NK-92 treated with Interleukin-12 subunit alpha and Interleukin-12 subunit beta, amount 100 ng/mL, for 24 hours (cell line): ENCODE results near the gene BID.
A peak's percentile ranks its signal among the peaks of the same experiment; 100 is the strongest.

Experiments
- DNase-seq: peaks from one replicate; lab custom pipeline; 2025; lab: John Stamatoyannopoulos, UW

The BID gene

DNA sequence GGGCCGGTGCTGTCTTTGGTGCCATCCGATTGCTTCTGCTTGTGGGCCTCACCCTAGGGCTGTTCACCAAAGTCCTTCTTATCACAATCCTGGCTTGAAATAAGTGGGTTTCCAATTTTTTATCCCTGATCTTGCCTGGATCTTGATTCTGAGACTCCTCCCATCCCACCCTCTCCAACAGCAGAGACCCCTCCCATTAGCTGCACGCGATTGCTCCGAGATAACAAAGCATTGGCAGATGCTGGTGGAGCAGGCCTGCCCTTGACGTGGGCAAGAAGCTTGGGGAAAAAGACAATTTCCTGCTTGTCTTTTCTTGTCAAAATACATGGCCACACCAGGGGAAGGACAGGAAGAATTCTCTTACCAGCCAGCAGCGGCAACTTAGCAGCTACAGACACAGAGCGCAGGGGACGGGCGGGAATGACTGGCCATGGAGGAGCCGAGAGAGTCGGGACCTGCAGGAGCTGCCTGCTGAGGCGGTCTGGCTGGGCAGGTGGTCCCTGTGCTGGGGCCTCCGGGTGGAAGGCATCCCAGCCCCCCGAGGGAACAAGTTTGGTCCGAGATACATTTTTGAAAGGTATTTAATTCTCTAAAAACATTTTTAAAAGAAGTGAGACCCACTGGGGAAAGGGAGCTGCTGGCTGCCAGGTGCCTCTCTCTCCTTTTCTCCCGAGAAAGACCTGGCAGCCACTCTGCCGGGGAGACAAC, 9.7 kb upstream of the BID start:
- DNase-seq, result no peak

DNA sequence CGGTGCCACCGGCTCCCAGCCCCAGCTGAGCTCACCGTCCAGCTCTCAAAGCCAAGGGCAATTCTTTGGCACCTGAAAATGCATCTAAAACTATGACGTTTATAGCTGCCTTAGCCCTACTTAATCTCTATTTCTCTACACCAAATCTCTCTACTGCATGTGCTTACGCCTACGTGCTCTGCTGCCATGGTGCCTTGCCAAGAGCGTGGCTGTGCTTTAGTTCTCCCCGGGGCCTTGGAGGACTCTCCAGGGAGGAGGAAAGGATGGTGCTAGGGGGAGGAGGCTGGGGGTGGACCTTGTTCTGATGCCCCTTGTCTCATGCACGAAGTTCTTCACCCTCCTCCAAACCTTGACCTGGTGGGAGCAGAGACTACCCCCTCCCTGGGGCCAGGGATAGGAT, 9.0 kb upstream of the BID start:
- DNase-seq, result no peak

DNA sequence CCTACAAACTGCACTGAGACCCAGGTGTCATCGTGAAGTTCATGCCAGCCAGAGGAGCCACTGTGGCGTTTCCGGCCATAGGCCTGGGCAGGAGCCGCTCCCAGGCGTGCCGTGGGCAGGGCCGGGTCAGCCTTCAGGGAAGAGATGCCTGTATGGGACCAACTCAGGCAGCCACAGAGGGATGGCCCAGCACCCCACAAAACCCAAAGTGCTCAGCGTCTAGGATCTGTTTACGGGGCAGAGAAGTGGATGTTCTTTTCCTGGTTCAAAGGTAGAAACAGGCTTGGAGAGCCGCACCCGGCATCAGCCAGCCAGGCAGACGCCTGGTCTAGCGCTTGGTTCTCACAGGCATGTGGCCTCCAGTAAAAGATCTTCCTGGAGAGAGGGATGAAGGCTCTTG, 8.4 kb upstream of the BID start:
- DNase-seq, result no peak

DNA sequence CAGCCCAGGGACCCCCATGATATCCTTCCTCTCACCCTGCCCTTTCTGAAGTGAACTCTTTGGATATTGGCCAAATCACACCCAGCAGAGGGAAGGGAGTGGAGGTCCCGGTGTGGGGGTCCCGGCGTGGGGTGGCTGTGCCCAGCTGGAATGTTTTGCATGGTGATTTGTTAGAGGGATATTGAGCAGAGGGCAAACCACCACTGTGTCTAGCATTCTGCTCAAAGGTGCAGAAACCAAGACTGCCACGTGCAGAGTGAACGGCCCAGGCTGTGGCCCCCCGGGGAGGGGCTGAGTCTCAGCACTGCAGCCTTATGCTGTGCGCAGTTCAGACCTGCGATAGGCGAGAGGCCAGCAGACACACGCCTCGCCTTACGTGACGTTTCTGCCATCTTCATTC, 7.9 kb upstream of the BID start:
- DNase-seq, result no peak

DNA sequence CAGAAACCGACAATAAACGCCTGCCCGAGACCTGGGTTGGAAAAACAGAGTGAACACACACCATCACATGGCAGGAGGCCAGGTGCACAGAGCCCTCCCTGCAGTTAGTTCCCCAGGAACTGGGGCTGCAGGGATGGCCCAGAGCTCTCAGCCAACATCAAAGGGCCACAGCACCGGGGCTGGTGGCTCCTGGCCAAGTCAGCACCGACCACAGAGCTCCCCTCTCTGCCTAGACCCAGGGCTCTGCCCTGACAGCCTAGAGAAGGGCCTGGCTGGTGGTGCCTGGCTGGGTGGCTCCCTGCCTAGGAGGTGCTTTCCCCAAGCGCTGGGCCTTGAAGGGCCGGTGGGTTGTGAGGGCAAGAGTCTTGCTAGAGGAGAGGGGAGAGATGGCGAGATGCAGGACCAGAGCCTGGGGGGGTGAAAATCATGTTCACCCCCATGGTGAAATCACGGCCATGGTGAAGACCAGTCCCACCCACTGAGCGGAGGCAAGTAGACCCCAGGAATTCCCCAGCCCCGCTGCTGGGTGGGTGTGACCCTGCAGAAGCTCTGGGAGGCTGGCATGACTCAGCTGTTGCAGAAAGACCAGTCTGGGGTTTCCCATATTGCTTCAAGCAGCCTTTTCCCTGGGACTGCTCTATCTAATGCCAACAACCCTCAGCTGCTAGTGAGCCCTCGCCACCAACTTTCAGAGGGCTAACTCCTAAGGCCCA, 7.2 kb upstream of the BID start:
- peak; percentile 77 for DNase-seq

DNA sequence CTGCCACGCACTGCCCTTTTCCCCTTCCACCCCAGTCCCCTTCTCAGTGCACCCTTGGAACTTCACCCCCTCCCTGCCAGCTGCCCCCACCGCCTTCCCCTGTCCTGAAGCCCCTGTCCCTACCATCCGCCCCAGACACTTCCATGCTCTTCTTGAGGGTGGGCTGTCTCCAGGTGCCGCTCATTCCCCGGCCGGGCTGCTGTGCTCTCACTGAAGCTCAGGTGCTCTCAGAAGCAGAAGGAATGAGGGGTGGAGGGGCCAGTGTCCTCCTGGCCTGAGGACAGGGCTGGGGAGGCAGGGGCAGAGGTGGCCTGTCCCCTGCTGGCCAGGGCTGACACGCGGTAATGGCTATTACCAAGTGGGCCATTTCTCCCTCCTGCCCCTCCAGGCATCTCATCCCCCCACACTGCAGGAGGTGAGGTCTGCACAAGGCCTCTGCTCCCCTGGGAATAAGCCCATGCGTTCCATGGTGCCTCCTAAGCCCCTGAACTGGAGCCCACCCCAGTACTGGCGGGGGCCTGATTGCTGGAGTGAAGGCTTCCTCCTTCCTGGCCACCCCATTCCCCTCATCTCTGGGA, 6.6 kb upstream of the BID start:
- no peak for DNase-seq

DNA sequence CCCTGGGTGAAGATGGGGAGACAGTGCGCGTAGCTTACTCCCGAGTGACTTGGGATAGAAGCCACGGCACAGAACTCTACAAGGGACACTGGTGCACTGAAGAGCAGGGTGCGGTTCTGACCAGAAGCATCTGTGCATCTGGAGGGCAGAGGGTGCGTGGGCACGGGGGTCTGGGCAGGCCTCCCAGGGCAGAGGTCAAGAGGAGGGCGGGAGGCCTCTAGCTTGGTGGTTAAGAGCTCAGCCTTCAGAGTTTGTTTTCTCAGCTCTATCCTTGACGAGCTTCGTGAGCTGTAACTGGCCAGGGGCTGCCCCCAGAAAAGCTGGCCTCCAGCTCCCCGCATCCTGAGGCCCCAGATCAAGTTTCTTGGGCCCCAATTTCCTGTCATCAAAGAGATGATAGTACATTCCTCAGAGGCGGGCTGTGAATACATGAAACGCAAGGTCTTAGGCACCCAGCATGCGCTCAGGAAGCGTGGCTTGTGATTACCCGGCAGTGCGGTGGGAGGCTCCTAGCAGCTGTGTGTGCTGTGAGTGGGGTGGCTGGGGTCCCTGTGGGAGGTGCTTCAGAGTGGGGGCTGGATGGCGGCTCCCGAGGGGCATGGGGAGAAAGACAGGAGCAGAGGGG, 6.0 kb upstream of the BID start:
- no peak for DNase-seq

DNA sequence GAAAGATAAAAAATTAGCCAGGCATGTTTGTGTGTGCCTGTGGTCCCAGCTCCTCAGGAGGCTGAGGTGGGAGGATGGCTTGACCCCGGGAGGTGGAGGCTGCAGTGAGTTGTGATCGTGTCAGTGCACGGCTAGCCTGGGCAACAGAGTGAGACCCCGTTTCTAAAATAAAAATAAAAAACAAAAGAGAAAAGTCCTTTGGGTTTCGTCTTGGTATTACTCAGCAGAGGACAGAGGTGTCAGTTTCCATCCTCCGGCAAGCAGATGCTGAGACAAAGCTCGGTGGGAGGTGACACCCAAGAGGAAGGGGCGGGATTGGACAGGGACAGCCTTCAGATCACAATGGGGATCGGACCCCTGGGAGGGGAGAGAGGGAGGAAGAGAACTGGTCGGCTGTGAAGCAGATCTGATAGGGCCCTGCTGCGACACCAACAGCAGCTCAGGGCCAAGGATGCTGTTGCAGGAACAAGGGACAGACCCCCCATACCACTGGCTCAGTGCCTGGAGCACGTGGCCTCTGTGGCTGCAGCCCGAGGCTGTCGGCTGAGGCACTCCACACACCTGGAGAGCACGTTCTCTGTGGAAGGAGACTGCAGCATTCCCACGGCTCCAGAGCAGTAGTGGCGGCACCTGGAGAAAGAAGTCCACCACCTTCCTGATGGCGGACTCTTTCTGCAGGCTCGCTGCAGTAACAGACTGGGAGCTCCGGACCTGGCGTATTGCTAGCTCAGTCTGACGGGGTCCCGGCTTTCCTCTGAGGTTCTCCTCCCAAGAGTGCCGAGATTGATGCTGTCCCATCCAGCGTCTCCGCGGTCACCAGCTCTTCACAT, 5.2 kb upstream of the BID start:
- DNase-seq, result no peak

DNA sequence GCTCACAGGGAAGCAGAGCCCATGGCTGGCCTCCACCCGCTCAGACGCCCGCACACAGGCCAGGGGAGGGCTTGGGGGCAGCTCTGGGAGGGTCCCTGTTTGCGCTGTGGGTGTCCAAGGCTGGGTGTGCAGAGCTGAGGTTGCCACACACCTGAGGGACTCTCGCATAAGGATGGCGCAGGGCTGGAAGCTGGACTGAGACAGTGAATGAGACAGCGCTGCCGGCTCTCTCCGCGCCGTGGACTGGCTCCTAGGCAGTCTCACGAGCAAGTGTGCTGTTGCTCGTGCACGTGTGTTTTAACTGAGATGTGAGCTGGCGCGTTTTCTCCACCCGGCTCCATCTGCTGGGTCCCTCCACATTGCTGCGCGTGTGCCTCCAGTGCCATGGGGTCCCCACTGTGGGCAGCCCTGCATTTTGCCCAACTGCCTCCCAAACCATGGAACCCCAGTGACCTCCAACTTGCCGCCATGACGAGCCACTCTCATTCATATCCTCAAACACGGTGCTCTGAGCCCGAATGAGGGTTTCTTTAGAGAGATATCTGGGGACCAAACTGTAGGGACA, 4.2 kb upstream of the BID start:
- DNase-seq, result no peak

DNA sequence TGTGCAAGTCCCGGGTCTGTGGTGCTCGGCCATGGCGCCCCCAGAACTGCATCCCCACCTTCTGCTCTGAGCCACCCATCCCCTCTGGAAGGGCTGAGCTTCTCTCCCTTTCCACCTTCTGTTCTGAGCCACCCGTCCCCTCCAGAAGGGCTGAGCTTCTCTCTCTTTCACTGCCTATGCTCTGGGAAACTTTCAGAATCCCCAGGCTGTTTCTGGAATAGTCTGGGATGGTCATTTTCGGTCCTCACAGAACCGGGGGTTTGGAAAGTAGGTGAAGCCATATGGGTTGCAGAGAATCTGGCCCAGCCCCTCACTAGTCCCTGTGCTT, 3.4 kb upstream of the BID start:
- no peak for DNase-seq

DNA sequence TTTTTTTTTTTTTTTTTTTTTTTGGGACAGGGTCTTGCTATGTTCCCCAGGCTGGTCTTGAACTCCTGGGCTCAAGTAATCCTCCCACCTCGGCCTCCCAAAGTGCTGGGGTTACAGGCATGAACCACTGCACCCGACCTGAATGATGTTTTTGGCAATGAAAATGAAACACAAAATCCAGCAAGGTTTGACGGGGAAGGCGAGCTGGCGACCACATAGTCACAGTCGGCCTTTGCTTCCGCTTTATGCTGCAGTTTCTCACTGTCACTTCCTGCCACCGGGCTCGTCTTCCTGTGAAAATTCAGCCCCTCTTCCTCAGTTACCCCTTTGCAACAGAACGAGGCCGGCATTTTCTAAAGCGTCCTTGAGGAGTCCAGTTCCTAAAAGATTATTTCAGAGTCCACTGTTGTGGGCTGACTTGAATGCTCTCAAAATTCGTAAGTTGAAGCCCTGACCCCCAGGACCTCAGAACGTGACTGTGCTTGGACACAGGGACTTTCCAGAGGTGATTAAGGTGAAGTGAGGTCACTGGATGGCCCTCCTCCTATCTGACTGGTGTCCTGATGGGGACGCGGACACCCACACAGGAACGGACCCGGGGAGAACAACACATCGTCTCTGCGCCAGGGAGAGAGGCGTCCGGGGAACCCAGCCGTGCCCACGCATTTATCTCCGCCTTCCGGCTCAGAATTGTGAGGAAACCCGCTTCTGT, 2.9 kb upstream of the BID start:
- DNase-seq, result peak; percentile 59

DNA sequence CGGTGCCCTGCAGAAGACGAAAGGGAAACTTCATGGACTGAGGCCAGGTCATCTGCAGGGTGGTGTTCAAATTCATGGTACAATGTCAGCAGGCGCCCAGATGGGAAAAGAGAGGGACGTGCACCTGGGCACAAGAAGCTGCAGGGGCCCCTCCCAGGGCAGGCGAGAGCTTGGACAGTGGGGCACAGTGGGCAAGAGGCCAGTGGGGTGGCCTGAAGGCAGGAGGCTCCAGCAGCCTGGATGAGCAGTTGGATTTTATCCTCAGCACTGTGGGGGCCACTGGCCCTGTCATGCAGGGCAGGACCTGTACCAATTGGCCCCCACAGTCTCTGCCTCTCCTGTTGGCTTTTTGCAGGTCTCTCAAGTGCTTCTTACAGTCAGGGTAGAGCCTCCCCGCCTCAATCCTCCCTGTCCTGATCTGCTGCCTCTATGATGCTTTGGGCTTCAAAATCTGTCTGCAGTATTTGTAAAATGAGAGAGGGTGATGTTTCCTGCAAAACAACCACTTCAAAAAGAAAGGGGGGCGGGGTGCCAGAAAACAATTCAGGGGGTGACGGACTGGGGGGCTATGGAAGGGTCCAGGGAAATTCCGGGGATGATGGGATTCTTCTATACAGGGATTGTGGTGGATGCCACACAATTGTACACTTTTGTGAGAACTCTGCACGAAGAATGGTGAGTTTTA, 1.7 kb upstream of the BID start:
- DNase-seq, result no peak

DNA sequence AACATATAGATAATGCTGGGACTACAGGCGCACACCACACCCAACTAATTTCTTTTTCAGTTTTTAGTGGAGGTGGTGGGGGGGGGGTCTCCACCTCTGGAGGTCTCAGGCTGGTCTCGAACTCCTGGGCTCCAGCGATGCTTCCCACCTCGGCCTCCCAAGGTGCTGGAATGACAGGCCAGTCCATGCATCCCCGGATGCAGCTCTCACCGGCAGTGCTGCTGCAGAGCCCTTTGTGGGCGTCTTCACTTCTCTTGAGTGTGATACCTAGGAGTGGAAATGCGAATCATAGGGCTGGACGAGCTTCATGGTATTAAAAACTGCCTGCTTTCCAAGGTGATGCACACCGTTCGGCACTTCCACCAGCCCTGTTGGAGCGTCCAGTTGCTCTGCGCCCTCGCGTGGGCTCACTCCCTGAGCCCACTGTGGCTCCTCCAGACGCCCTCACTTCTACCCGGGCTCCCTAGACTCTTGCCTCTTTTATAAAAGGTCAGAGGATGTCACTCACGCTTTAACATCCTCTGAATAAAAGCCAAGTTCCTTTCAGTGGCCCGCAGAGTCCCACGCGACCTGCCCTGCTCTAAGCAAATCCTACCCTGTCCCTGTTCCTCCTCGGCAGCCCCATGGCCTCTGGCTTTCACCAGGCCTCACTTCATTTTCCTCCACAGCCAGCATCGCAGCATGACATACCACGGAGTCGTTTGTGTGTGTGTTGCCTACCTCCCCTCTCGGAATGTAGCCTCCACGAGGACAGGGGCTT, 837 bp upstream of the BID start:
- no peak for DNase-seq

DNA sequence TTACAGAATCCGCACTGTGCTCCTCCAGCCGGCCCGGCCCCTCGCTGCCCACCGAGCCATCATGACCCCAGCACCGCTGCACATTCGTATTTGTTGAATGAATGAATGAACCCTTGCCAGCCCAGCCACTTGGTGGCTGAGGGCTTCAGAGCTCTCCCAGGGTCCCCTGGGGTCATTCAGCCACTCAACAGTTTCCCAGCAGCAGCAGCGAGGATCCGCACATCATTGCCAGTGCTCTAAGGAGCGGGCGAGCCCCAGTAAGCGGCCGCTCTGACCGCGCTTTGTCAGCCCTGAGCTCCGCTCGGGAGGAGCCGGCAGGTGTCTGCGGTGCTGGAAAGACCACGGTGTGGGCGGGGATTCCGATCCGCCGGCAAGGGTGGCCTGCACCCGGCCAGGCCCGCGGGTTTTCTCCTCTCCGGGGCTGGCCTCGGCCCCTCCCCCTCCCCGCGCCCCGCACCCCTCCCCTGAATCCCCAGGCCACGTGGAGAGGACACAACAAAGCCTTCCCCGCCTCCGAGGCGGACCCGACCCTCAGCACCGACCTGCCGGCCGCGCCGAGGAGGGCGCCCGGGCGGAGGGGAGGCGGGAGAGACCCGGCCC, 563 bp downstream of the BID start:
- no peak for DNase-seq

DNA sequence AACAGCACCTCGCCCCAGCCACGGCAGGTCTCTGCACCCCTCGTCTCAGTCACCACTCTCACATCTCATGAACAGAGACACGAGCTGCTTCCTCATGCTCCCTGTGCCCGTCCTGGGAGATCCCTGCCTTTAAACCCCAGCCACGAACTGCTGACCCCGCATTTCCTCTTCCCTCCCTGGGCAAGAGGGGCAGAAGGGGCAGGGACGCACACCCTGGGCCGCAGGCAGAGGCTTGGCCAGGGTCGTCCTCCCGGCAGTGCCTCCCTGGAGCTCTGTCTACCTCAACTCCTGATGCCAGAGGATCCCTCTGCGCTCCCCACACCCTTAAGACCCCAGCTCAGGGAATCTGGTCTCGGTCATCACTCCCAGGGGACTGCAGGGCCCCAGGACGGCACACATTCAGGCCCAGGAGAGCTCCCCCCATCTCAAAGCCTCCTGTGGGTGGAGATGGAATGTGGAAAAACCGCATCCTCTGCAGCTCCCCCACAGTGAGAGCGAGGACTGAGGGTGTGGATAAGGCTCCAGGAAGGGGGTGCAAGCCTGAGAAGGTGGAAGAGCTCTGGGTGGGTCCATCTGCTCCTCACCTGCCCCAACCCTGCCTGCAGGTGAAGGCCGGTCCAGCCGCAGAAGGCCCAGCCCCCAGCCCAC, 1.2 kb downstream of the BID start:
- no peak for DNase-seq

DNA sequence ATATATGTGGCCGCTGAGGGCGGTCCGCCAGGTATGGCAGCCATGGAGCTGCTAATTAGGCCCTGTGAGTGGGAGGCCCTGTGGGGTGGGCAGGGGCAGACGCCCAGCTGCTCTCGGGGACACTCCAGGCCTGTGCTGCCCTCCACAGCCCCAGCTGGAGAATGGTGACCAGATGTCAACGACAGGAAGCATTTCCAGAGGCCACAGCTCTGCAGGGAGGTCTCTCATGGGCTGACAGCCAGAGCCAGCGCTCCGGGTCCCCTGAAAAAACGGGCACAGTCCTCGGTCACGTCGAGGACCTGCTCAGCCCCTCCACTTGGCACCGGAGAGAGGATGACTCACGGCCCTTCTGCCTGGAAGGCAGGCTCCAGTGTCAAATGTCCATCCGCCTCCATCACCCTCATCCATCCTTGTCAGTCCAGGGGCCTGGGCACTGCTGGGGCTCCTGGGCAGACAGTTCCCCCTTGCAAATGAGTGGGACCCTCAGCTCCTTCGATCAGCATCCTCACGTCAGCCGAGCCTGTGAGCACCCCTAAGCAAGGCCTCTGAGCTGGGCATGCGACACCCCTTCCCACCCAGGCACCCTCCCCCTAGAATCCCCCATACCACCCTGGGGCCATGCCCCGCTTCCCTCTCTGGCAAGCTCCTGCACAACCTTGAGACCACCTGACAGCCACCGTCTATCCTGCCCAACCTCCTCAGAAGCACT, 1.9 kb downstream of the BID start:
- no peak for DNase-seq

DNA sequence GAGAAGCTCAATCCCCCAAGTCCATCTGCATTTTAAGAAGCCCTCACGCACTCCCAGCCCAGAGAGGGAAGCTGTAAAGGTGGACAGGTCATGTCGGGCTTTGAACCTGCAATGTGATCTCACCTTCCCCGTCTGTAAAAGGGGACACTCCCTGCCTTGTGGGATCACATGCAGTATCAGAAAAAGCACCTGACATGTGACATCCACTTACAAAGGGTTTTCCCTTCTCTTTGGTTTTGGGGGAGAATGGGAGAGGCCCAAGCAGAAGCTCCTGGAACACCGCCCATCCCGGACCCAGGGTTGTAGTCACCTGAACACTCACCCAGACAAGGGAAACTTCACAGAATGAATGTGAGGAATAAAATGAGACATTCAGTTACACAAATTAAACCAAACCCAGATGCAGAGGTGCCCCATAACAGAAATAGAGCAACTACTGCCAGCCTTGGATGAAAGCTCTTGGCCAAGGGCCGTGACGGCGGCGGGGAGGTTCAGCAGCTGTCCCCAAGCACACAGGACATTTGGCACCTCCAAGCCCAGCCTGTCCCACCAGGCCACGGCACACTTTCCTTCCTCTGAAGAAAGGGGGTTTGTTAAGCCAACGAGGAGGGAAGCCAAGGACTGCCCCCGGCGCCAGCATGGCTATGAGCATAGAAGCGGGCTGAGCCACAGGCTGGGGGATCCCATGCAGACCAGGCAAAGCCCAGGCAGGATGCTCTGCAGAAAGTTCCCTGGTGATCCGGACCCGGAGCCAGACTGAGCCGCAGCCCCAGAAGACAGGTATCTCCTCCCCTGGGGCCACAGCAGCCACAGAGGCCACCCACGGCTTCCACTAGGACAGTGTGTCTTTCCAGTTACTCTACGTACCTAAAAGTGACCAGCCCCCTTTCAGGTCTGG, 3.8 kb downstream of the BID start:
- DNase-seq, result no peak
